Vagina (tissue), 2 donors: ENCODE measurements around the gene KREMEN2. TPM values are rescaled to one million over a fixed set of nuclear protein-coding genes. Genes with fewer than 3 reads are reported as not detected.

ENCODE experiments used
- DNase-seq, 2 donors: peaks; one replicate each; pipeline ENCODE4 v3.0.0-alpha.2; 2017; ENCODE audit errors: extremely low spot score in 2 of 2
- H3K27ac ChIP-seq: fragments of 200-600 bp; sonication (generic); one replicate; pipeline ENCODE4 v1.5.1; 2019
- H3K27me3 ChIP-seq: fragments of 200-600 bp; sonication (generic); one replicate; pipeline ENCODE4 v1.5.1; 2019
- H3K36me3 ChIP-seq, 2 donors: fragments of 200-600 bp; sonication (generic); one replicate each; pipeline ENCODE4 v1.5.1; 2017 to 2019
- H3K4me1 ChIP-seq: fragments of 200-600 bp; sonication (generic); one replicate; pipeline ENCODE4 v1.5.1; 2019
- H3K4me3 ChIP-seq, 2 donors: fragments of 200-600 bp; sonication (generic); 1 replicate in 1 of 2; 2 replicates in 1 of 2; pipeline ENCODE4 v1.5.1; 2016 to 2019
- H3K9me3 ChIP-seq: fragments of 200-600 bp; sonication (generic); one replicate; pipeline ENCODE4 v1.5.1; 2019
- CTCF ChIP-seq, 3 experiments: fragments of 450-650 bp in 2 of 3; fragments of 200-600 bp in 1 of 3; sonication (generic) in 1 of 3; IDR thresholded peaks; one replicate each; pipeline ENCODE4 v1.5.1; 2017 to 2019; ENCODE audit warnings: antibody characterized with exemption in 3 of 3, mild to moderate bottlenecking in 2 of 3, moderate library complexity in 2 of 3
- POLR2A ChIP-seq, 2 donors: fragments of 450-650 bp; IDR thresholded peaks; one replicate each; pipeline ENCODE4 v1.6.1; 2017; ENCODE audit warnings: antibody characterized with exemption in 2 of 2, mild to moderate bottlenecking in 2 of 2, moderate library complexity in 2 of 2
- POLR2AphosphoS5 ChIP-seq, 2 donors: sonication (generic); formaldehyde crosslinking; IDR thresholded peaks; one replicate each; pipeline ENCODE4 v1.9.0; 2017; ENCODE audit warnings: antibody characterized with exemption in 2 of 2, mild to moderate bottlenecking in 2 of 2, low read depth in 1 of 2; ENCODE audit not compliant: insufficient read depth in 1 of 2
- intact Hi-C: fragments of 100-400 bp; cut with DNase I; formaldehyde crosslinking; loops from one replicate; pipeline ENCODE4 v1.15.1; 2023
- total RNA-seq: library from RNA; depleted of rRNA; stranded (reverse); fragments of >200 nt; gene quantifications from one replicate; pipeline ENCODE4 v1.2.3, GENCODE V29; 2016

Gene KREMEN2
- total RNA-seq, 1 donor from 2014 or later: not detected

GRCh38 chr16:2976673-2977072 lies 12.6 kb downstream of the KREMEN2 start:
- H3K4me1 ChIP-seq: peaks cover 18% of the 10 kb centered on the region
- H3K36me3 ChIP-seq: no peaks in the 10 kb centered on the region
- TF ChIP-seq POLR2A (IDR thresholded peaks at IDR 0.05) (no peak), POLR2AphosphoS5 (IDR thresholded peaks at IDR 0.05; ENCODE audit: insufficient read depth in 1 of 2, low read depth in 1 of 2) (no peak), CTCF (IDR thresholded peaks at IDR 0.05) (no peak)
- H3K9me3 ChIP-seq: no peaks in the 10 kb centered on the region
- intact Hi-C loops: no loop called here
- DNase-seq: no peak
- H3K27ac ChIP-seq: no peak overlapping the region
- no peak overlapping the region for H3K4me3 ChIP-seq
- H3K27me3 ChIP-seq: no peaks in the 10 kb centered on the region

GRCh38 chr16:2977440-2977839 lies 13.4 kb downstream of the KREMEN2 start:
- Histone ChIP-seq H3K27ac (no peak overlapping the region), H3K36me3 (no peaks in the 10 kb centered on the region), H3K9me3 (no peaks in the 10 kb centered on the region), H3K4me3 (no peak overlapping the region), H3K27me3 (no peaks in the 10 kb centered on the region), H3K4me1 (peaks cover 18% of the 10 kb centered on the region)
- no peak for DNase-seq
- intact Hi-C loops: no loop called here
- no peak for TF ChIP-seq CTCF (IDR thresholded peaks at IDR 0.05)
- no peak for TF ChIP-seq POLR2AphosphoS5 (IDR thresholded peaks at IDR 0.05; ENCODE audit: insufficient read depth in 1 of 2, low read depth in 1 of 2)
- TF ChIP-seq POLR2A (IDR thresholded peaks at IDR 0.05): no peak

- Histone ChIP-seq H3K4me1 (peaks cover 29% of the 10 kb centered on the region), H3K27ac (no peak overlapping the region), H3K4me3 (peak overlapping the region; percentile 75 to 77), H3K27me3 (no peaks in the 10 kb centered on the region), H3K36me3 (no peaks in the 10 kb centered on the region), H3K9me3 (no peaks in the 10 kb centered on the region)
- intact Hi-C loops: no loop called here
- no peak for TF ChIP-seq POLR2AphosphoS5 (IDR thresholded peaks at IDR 0.05; ENCODE audit: insufficient read depth in 1 of 2, low read depth in 1 of 2)
- TF ChIP-seq POLR2A (IDR thresholded peaks at IDR 0.05): no peak
- TF ChIP-seq CTCF (IDR thresholded peaks at IDR 0.05): no peak
- no peak for DNase-seq
These were observed 15.7 kb downstream of the KREMEN2 start for GRCh38 chr16:2979669-2980226.

- Histone ChIP-seq H3K27ac (peak within 1 kb of the TSS; percentile 87), H3K36me3 (no peaks in the 10 kb centered on the region), H3K9me3 (no peaks in the 10 kb centered on the region), H3K4me3 (peak within 1 kb of the TSS; percentile 75 to 77), H3K4me1 (peaks cover 32% of the 10 kb centered on the region), H3K27me3 (no peaks in the 10 kb centered on the region)
- DNase-seq: no peak
- intact Hi-C loops: no loop called here
- TF ChIP-seq POLR2AphosphoS5 (IDR thresholded peaks at IDR 0.05; ENCODE audit: insufficient read depth in 1 of 2, low read depth in 1 of 2) (peak in 1 of 2 donors; percentile 96), POLR2A (IDR thresholded peaks at IDR 0.05) (peak in 1 of 2 donors; percentile 89), CTCF (IDR thresholded peaks at IDR 0.05) (no peak)
These were observed 16.4 kb downstream of the KREMEN2 start, which contains the start of gene PKMYT1 for GRCh38 chr16:2980227-2981176. TSS of gene PKMYT1 (minus strand) at chr16:2980446. CDS start at chr16:2979657, 789 bp downstream.
